Ishikawa (cell line): Measurements from ENCODE around the gene WNK1.

Source experiments
- EGR1 ChIP-seq: IDR thresholded peaks from 2 replicates; pipeline ENCODE4 v1.6.1; 2012
- TAF1 ChIP-seq: IDR thresholded peaks from 2 replicates; pipeline ENCODE4 v1.6.1; 2012; ENCODE audit warnings: low read depth, mild to moderate bottlenecking
- TEAD4 ChIP-seq: IDR thresholded peaks from 2 replicates; pipeline ENCODE4 v1.6.1; 2012
- ZBTB7A ChIP-seq: IDR thresholded peaks from 2 replicates; pipeline ENCODE4 v1.6.1; 2012; ENCODE audit warnings: low read depth
- TF ChIP-seq, protein P1 (sequence below): IDR thresholded peaks from 2 replicates; pipeline ENCODE4 v1.6.1; 2012
- TF ChIP-seq, protein P2 (sequence below): IDR thresholded peaks from 2 replicates; pipeline ENCODE4 v1.6.1; 2012; ENCODE audit warnings: low read depth, mild to moderate bottlenecking

DNA sequence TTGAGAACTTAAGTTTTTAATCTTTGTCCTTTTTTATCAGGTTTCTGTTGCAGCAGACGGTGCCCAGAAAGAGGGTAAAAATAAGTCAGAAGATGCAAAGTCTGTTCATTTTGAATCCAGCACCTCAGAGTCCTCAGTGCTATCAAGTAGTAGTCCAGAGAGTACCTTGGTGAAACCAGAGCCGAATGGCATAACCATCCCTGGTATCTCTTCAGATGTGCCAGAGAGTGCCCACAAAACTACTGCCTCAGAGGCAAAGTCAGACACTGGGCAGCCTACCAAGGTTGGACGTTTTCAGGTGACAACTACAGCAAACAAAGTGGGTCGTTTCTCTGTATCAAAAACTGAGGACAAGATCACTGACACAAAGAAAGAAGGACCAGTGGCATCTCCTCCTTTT, 143.7 kb downstream of the WNK1 start:
- no peak for TF ChIP-seq TAF1
- TF ChIP-seq ZBTB7A = no peak
- TF ChIP-seq, protein P1, sequence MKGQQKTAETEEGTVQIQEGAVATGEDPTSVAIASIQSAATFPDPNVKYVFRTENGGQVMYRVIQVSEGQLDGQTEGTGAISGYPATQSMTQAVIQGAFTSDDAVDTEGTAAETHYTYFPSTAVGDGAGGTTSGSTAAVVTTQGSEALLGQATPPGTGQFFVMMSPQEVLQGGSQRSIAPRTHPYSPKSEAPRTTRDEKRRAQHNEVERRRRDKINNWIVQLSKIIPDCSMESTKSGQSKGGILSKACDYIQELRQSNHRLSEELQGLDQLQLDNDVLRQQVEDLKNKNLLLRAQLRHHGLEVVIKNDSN = no peak
- no peak for TF ChIP-seq EGR1
- no peak for TF ChIP-seq TEAD4
- TF ChIP-seq, protein P2, sequence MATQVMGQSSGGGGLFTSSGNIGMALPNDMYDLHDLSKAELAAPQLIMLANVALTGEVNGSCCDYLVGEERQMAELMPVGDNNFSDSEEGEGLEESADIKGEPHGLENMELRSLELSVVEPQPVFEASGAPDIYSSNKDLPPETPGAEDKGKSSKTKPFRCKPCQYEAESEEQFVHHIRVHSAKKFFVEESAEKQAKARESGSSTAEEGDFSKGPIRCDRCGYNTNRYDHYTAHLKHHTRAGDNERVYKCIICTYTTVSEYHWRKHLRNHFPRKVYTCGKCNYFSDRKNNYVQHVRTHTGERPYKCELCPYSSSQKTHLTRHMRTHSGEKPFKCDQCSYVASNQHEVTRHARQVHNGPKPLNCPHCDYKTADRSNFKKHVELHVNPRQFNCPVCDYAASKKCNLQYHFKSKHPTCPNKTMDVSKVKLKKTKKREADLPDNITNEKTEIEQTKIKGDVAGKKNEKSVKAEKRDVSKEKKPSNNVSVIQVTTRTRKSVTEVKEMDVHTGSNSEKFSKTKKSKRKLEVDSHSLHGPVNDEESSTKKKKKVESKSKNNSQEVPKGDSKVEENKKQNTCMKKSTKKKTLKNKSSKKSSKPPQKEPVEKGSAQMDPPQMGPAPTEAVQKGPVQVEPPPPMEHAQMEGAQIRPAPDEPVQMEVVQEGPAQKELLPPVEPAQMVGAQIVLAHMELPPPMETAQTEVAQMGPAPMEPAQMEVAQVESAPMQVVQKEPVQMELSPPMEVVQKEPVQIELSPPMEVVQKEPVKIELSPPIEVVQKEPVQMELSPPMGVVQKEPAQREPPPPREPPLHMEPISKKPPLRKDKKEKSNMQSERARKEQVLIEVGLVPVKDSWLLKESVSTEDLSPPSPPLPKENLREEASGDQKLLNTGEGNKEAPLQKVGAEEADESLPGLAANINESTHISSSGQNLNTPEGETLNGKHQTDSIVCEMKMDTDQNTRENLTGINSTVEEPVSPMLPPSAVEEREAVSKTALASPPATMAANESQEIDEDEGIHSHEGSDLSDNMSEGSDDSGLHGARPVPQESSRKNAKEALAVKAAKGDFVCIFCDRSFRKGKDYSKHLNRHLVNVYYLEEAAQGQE = no peak
